HG03139 (cell line): ENCODE data around the gene CEBPE.
"Not testable (repeated sequence)": the region's sequence is repeated elsewhere in the genome, so short reads cannot be mapped to it uniquely, and the experiment has no call there.

Experiments used
- ATAC-seq: cut with Tn5 transposase; IDR thresholded peaks from one replicate; pipeline ENCODE4 v1.9.1; 2021; ENCODE audit not compliant: unreplicated experiment

Gene CEBPE

GRCh38 chr14:23123419-23123818, 4.4 kb upstream of the CEBPE start:
- no peak for ATAC-seq

GRCh38 chr14:23122086-23122485, 3.0 kb upstream of the CEBPE start:
- ATAC-seq: no peak

DNA sequence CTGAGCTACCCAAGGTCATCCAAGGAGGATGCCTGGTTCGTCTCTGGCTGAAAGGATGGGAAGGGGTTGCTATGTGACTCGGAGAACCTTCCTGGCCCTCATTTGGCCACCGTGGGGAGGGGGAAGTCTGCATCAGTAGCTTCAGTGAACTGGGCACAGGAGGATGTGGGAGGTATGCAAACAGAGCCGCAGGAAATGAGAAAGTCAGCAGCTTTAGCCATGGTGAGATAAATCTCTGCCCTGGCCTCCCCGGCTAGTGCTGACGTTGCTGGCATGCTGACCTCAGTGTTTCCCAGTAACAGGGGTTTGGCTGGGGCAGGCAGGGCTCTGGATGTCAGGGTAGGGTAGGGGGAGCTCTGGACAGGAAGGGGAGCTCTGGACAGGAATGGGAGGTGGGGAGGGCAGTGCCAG, 2.3 kb upstream of the CEBPE start:
- ATAC-seq: no peak

- ATAC-seq: peak; percentile 67
Observed at GRCh38 chr14:23120541-23121251, 1.6 kb upstream of the CEBPE start.

GRCh38 chr14:23119363-23120327, 590 bp upstream of the CEBPE start:
- ATAC-seq: no peak

- ATAC-seq: no peak
Observed at GRCh38 chr14:23117371-23118020, 1.6 kb downstream of the CEBPE start.

DNA sequence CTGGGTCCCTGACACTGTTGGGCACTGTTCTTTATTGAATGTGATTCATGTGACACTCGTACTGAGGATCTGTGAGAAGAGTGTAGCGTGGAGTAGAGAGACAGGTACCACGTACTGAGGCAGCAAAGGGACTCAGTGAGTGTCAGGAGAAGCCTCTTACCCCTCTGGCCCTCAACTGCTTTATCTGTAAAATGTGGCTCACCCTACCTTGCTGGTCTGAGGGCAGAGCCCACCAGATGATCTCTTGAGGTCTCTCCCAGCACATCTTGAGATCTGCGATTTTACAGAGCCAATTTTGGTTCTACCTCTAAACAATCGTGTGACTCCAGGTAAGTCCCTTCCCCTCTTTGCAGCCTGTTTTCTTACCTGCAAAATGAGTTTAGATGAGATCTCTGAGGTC, 3.1 kb downstream of the CEBPE start:
- ATAC-seq: no peak

DNA sequence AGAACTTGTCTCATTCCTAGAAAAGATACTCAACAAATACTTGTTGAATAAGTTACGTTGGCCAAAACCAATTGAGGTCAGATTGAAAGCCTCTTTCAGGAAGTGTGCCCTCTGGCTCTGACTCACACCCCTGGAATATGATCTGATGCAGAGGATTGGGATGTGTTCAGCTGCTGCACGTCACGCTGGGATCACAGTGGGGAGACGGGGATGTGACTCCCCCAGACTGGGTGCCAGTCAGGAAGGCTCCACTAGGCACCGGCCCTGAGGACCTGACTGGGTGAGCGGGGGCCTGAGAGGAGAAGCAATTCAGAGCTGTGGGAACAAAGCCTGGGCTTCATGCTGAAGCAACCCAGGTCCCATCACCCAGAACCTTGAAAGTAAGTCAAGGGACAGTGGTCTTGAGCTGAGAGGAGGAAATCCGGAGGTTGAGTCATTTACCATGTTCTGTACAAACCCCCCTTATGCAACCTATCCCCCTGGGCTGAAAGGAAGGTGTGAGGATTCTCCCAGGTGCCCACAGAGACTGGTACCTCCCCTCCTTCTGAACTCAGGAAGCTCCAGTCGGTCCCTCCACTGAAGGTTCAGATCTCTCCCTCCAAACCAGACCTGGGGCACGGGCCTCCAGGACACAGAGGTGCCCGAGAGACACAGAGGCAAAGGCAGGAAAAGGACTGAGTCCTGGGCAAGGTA, 3.9 kb downstream of the CEBPE start:
- no peak for ATAC-seq

GRCh38 chr14:23114669-23115038, 4.4 kb downstream of the CEBPE start:
- no peak for ATAC-seq

GRCh38 chr14:23114120-23114458, 5.0 kb downstream of the CEBPE start:
- ATAC-seq: no peak

DNA sequence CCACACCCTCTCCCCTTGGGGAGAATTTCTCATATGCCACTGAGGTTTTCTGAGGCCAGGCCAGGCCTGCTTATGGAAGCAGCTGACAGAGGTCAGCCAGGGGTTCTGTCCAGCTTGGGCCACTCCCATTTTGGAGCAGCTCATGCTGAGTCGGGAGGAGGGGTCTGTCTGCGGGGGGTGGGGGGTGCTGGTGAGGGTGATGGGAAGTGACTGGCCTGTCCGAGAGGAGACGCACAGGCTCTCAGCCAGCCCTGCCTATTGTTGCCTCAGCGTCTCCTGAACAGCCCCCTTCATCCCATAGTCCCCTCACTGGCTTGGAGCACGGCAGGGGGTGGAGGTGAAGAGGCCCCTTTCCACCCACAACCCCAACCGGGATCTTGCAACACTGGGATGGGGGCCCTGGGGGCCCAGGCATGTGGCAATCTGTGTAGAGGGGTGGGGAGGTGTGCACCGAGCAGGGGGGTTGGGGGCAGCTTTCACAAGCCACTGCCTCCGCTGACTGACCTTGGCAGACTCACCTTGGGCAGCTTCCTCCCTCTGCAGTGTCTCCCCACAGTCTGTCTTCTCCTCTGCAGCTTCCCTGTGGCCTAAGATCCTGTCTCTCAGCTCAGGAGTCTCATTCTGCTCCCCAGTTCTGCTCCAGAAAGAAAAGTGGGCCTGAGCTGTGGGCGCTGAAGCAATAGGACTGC, 5.5 kb downstream of the CEBPE start:
- no peak for ATAC-seq

GRCh38 chr14:23112359-23113178, 6.5 kb downstream of the CEBPE start:
- no peak for ATAC-seq

GRCh38 chr14:23110579-23111365, 8.3 kb downstream of the CEBPE start:
- no peak for ATAC-seq

GRCh38 chr14:23109769-23110168, 9.3 kb downstream of the CEBPE start:
- no peak for ATAC-seq

GRCh38 chr14:23108169-23108568, 10.9 kb downstream of the CEBPE start:
- ATAC-seq: not testable (repeated sequence)

GRCh38 chr14:23107620-23108019, 11.4 kb downstream of the CEBPE start:
- ATAC-seq: not testable (repeated sequence)

DNA sequence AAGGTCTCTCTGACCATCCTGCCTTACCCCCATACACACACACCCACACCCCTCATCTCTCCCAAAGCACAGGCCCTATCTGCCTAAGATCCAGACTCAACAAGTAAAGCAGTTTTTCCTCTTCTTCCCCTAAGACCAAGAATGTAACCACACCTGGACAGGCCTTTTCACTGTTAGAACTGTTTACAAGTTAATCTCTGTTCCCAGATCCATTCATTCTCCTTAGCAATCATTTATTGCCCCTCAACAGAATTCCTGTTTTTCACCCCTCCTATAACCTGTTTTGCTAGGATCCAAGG, 12.4 kb downstream of the CEBPE start:
- no peak for ATAC-seq

GRCh38 chr14:23105348-23105824, 13.7 kb downstream of the CEBPE start:
- no peak for ATAC-seq
